HG03196 (cell line): ENCODE measurements around the gene SH3RF3.
"Not testable (repeated sequence)": the region's sequence is repeated elsewhere in the genome, so short reads cannot be mapped to it uniquely, and the experiment has no call there.

Experiments used
- ATAC-seq: cut with Tn5 transposase; IDR thresholded peaks from one replicate; pipeline ENCODE4 v1.9.1; 2021; ENCODE audit not compliant: unreplicated experiment

The SH3RF3 gene

DNA sequence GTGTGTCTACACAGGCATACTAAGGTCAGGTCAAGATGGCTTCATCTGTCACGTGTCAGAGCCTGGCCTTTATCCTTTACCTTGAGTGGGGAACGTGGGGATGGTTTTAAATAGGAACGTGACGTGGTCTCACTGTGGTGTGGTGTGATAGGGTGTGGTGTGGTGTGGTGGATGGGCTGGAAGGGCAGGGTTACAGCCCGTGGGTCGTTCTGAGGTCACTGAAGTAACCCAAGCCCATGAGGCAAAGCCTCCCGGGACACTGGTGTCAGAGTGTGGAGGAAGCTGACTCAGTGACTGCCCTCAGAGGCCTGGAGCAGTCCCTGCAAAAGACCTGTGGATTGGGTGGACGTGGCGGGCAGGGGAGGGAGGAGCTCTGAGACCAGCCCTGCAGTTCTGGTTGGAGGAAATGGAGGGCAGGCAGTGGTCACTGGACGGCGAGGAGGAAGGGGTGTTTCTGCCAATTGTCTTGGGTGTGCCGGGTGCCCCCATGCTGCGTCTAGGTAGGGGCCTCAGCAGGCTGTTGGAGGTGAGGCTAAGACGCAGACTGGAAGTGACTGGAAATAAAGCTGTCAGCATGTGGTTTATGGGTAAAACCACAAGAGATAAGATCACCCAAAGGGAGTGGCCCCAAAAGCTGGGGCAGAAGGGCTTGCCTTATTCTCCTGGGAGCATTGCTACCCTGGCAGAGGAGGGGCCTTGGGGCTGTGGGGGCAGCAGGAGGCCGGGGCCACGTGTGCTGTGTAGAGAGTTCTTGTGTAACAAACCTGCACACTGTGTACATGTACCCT is 84.8 kb downstream of the SH3RF3 start:
- peak; percentile 49 for ATAC-seq

DNA sequence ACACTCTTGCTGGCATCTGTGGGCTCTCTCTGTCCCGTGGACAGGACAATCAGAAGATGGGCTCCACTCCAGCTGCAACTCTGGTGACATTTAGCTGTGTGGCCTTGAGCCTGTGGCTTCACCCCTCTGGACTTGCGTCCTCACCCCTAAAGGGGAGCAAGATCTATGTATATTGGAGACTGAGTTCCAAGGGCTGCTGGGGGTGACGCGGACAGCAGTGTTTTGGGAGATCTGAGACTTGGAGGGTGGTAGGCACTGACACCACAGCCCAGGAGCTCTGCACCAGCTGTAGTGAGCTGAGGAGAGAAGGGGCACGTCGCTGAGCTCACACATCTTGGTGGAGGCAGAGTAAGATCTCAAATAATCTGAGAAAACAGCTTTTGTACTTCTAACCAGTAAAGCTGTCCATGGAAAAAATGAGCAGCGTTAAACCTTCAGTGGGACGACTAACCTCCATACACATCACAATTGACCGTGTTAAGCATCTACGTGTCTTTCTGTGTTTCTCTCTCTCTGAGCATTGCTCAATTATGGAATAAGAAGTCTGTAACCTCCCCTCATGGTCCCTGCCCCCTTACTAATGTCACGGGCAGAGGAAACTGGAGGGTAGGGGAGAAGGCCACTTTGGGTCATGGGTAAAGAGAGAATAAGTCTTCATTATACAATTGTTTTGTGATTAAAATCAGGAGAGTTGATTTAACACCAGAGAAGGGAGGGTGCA is 85.8 kb downstream of the SH3RF3 start:
- ATAC-seq: no peak

DNA sequence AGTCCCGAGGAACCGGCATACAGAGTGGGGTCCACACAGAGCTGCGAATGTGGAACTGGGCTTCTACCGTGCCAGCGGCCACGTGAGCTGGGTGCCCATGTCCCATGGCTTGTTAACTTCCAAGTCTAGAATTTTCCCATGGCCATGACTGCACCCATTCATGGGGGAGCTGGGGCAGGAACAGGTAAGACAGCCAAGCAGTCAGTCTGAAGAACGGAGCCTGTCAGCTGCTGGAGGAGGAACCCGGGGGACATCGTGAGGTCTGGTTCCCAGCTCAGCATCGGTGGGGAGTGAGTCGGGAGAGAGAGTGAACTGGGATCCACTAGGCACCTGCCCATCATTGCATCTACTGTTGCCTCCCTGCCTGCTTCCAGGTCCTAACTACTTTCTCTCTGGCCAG is 86.9 kb downstream of the SH3RF3 start:
- ATAC-seq: no peak

DNA sequence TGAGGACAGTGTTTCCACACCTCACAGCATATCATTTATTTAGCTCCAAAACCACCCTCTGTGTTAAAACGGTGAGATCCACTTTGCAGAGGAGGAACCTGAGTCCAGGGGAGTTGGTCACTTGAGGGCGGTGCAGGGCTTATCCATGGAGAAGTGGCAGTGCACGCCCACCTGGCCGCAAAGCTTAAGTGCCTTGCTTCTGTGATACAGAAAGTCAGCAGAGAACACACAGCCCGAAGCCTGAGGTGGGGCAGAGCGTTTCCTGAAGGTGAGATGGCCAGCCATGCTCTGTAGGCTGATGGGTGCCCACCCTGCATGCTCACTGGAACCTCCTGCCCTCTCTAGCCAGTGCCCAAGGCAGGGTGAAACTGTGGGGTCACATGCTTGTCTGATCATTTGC is 87.3 kb downstream of the SH3RF3 start:
- no peak for ATAC-seq

DNA sequence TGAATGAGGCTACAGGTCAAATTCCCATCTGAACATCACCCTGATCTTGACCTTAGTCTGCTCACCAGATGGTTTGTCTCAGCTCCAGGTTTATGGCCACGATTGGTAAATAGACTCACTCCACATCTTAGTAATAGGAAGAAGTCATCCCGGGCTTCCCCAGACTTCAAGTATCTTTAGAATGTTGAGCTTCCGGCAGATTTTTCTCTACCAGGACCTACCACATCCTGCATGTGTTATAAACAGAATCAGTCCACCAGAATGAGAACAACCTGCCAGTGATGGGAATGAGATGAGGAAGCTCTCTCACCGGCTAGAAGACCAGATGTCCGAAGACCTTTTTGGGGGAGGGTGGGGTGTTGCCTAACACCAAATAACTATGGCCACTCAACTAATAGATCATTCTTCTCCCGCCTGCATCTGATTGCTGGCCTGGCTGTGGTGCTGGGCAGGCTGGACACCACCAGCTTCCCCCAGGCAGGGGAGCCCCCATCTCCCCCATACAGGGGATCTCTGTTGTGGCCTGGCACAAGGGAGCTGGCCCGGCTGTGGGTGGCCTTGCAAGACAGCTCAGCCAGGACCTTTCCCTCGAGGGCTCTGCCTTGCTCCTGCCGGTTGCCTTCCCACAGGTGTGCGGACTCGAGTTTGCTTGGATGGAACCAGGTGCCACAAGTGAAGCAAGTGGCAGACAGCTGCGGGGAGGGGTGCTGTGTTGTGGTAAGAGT is 88.5 kb downstream of the SH3RF3 start:
- no peak for ATAC-seq

DNA sequence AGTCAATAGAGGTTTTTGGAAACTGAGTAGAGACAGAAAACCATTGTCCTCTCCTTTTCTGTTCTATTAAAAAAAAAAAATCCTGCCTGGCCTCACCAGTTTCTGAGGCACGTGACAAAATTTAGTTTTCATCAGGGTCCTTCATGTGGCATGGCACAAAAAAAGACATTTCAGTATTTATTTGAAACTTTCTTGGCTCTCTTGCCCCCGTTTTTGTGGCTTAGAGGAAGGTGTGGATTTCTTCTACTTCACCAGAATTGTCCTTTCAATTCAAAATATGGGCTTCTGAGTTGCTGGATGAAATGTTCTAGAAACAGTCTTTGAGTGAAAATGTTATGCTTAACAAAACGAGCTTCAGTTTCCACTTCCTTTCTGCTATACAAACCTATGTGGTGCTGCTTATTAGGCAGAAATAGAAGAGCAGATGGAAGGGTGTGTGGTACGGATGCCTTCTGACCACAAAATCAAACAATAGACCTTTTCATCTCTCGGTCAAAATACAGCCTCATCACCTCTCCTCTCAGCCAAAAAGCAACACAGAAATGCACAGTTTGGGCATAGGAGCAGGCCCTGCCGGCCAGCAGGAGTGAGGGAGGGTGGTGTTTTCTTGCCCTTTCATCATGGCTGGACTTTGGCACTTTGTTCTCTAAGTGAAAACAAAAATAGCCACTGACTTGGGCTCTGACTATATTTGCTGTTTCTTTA is 89.2 kb downstream of the SH3RF3 start:
- ATAC-seq: no peak

DNA sequence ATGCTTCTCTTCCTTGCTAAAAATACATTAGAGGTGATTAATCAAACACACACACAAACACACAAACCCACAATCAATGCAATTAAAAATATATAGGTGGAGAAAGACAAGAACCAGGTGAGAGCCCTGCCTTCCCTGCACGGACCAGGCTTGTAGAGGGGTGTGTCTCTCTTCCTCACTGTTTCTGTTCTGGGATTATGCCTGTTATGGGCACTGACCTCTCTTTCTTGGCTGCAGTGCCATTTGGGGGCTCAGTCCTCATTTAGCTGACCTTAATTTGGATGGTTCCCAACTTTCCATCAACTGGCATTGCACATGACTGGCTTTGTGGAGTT is 89.8 kb downstream of the SH3RF3 start:
- no peak for ATAC-seq

DNA sequence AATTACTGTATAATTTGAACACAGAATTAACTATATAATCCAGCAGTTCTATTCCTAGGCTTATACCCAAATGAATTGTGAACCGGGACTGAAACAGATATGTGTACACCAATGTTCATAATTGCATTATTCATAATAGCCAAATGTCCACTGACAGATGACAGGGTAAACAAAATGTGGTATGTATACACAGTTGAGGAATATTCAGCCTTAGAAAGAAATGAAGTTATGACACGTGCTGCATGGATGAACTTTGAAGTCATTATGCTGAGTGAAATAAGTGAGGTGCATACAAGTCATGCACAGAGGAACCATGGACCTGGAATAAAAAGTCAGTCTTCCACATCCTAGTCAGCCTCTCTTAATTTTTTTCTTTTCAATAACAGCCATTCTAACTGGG is 91.9 kb downstream of the SH3RF3 start:
- no peak for ATAC-seq

DNA sequence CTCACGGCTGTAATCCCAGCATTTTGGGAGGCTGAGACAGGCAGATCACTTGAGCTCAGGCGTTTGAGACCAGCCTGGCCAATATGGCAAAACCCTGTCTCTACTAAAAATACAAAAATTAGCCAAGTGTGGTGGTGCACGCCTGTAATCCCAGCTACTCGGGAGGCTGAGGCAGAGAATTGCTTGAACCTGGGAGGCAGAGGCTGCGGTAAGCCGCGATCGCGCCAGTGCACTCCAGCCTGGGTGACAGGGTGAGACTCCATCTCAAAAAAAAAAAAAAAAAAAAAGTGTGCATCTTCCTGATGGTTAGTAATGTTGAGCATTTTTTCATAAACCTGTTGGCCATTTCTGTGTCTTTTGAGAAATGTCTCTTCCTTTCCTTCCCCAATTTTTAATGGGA is 92.3 kb downstream of the SH3RF3 start:
- not testable (repeated sequence) for ATAC-seq

DNA sequence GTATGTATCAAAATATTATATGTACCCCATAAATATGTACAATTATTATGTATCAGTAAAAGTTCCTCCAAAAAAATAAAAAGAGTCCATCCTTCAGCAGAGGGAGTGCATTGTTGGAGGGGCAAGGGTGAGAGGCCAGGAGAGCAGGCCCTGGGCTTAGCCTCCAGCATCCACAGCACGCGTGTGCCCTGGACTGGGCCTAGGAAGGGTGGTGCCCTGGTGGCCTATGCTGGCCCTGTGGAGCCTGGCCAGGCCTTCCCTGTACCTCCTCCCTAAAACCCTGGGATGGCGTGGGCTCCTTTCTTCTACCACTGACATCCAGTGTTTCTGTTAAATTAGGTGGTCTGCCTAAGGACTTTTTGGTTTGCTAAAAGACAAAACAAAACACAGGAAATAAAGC is 93.4 kb downstream of the SH3RF3 start:
- ATAC-seq: no peak

DNA sequence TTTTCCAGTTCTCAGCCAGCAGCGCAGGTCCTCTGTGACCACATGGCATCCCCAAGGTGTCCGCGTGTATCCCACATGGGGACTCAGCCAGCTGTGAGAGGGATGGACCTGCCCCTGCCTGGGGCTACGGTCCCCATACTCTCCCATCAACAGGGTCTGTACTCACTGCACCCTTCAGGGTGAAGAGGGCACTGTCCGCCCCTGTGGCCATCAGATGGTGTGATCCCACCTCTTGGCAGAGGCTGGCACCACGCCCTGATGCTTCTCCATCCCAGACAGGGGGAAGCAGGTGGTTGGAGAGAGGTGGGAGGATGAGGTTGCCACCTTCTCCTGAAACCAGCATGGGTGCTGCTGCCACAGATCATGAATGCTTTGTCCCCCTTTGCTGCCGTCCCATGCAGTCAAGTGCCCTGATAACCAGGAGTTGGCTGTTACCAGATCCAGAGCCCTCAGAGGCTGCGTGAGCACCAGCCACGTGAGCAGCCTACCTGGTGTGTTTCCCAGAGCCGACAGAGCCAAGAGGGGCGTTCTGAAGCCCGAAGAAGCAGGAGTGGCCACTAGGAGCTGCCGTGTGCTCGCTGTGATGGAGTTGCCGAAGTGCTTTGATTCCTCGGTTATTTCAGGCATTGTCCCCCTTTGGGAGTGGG is 93.9 kb downstream of the SH3RF3 start:
- ATAC-seq: no peak

DNA sequence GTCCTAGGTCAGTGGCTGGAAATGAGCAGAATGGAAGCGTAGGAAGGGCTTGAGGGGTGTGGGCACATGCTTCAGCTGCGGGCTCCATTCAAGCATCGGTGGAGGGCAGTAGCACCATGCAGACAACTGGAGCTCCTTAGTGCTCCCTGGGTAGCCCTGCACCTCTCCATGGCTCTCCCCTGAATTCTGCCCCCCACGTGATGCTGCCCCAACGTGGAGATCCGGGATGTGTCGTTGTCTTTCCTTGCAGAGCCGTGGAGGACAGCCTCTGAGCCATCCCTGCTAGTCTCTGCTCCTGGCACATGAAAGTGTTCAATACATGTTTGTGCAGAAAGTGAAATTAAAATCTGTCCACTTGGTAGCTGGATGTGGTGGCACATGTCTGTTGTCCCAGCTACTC is 94.5 kb downstream of the SH3RF3 start:
- no peak for ATAC-seq

DNA sequence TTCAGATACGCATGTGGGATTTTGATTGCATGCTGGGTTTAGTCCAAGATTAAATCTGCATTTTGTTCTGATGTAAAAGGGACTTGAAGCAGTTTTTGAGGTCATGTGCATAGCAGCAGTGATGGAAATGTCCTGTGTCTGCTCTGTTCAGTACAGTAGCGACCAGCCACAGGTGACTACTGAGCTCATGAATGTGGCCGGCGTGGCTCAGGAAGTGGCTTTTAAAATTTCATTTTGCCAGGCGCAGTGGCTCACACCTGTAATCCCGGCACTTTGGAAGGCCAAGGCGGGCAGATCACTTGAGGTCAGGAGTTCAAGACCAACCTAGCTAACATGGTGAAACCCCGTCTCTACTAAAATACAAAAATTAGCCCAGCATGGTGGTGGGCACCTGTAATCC is 95.3 kb downstream of the SH3RF3 start:
- ATAC-seq: not testable (repeated sequence)

DNA sequence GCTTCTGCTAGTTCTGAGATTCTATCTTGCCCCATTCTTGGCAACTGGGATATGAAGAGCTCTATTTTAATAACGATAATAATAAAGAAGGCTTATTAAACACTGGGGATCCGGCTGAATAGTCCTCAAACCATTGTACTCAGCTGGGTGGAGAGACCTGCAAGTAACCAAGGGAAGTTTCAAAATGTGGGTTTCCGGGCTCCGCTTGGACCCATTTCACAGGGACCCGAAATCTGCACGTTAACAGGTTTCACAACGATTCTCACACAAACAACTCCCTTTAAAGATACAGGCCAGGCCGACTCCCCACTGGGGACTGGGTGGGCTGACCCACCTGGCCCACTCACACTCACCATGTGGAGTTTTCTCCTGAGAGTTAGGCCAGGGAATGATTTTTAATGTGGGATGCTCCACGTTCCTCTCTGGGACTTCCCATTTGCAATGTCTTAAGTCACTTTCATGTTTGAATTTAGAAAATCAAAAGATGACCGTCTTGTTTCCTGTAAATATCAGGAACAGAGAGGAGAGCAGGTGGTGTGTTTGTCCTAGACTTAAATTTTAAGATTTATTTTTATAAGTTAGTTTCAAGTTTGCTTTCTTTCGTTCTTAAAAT is 96.3 kb downstream of the SH3RF3 start:
- ATAC-seq: no peak

DNA sequence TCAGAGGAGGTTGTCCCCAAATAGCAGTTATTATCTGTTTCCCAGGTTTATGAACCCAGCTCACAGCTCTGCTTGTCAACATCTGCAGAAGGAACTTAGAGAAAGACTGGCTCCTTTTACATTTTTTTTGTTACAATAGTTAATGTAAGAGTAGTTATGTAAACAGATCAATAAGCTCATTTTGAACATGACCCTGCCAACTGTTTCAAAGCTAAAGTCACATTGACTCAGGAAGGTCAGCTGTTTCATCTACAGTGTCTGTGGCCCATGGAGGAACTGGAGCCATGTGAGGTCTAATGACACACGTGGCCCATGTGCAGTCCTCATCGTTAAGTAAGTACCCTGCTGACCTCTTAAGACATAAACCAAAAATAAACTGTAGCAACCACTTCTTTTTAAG is 97.1 kb downstream of the SH3RF3 start:
- no peak for ATAC-seq

DNA sequence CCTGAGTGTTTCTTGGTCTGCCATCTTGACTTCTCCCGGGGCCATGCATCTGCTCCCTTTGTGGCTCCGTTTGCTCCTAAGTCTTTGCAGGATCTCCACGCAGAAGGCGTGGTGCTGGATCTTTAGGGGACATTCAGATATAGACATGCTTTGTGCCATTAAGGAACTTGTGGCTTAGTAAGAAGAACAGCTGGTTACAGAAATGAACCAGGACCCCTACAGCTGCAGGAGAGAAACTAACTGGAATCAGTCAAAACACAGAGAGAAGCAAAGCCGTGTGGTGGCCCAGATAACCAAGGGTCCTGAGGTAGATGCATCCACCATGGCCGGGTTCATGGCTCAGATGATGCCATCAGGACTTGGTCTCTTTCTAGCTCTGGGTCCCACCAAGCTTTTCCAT is 97.6 kb downstream of the SH3RF3 start:
- no peak for ATAC-seq

DNA sequence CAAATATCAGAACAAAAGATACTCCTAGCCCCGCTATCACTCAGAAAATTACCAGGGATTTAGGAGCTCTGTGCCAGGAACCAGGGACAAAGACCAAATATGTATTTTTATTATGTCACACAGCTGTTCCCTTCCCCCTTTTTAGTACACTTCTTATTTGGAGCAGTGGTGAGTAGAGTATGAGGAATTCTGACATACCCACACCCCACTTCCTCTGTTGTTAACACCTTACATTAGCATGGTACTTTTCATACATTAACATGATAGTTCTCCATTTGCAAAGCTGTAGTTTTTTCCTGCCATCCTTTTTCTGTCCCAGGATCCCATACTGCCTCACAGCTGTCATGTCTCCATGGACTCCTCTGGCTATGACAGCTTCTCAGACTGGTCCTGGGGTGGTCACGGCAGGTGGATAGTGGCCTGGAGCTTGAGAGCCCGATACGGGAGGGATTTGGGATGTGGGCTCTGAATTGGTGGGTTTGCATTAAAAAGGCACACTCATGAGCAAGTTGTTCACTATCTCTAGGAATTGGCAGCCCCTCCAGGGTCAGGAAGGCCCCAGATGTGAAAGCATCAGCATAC is 100.2 kb downstream of the SH3RF3 start:
- ATAC-seq: no peak

DNA sequence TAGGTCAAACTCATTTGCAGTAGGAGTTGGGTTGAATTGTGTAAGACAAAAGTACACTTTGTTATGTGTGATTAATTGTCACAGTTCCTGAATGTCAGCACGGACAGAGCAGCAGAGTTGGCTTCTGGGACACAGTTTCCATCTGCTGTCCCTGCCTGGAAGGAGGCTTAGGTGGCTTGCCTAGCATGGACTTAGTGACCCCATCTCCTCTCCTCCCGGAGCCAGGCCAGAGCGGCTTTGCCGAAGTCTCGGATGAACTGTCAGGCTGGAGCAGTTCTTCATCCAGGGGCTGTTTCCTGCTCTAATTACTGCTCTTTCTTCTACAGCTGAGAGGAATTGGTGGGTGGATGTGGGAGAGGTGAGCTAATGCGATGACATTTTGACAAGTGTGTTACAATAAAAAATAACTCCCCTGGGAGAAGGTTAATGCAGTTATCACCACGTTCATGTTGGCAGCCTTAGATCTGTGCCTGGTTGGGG is 102.0 kb downstream of the SH3RF3 start:
- no peak for ATAC-seq

DNA sequence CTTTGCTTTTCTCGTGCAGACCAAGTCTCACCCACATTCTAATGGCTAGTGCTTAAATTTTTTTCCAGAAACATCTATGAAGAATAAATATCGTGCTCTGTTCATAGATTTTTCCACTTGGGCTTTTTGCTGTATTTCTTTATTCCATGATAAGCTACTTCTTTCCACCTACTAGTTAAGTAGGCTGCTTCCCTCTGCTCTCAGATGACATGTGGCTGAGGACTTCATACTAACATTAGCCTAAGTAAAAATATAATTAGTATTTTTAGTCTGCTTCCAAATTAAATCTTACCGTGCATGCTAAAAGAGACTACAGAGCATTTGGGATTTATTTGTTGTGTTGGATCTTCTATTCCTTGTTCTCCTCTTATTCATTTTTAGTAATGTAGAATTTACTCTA is 102.4 kb downstream of the SH3RF3 start:
- no peak for ATAC-seq
